Coronary artery (tissue), 2 donors: ENCODE results near the gene INSR.

Source experiments
- DNase-seq: peaks from one replicate; pipeline ENCODE4 v3.0.0-alpha.2; 2017; ENCODE audit warnings: low spot score
- H3K27ac ChIP-seq, 2 donors: fragments of 200-600 bp; sonication (generic); one replicate each; pipeline ENCODE4 v1.5.1; 2016 to 2019
- H3K4me3 ChIP-seq: fragments of 200-600 bp; sonication (generic); 2 replicates; pipeline ENCODE4 v1.5.1; 2016; ENCODE audit warnings: mild to moderate bottlenecking, moderate library complexity
- TF ChIP-seq, protein P1 (sequence below): fragments of 200-600 bp; sonication (generic); IDR thresholded peaks from one replicate; pipeline ENCODE4 v1.5.1; 2019; ENCODE audit warnings: antibody characterized with exemption

INSR gene

DNA sequence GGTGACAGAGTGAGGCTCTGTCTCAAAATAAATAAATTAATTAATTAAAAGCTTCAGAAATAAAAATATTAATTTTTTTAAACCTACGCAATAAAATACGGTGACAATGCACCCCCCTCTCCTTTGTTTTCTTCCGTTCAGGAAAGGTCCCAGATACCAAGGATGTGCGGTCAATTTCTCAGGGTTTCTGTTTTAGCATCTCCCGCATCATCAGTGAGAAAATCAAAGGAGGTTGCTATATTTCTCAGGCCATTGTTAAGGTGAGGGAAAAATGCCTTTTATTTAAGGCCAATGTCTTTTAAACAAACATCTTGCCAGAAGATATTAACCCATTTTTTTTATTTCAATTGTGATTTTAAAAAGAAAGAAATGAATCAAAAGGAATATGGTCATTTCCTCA, 111.7 kb downstream of the INSR start:
- TF ChIP-seq, protein P1, sequence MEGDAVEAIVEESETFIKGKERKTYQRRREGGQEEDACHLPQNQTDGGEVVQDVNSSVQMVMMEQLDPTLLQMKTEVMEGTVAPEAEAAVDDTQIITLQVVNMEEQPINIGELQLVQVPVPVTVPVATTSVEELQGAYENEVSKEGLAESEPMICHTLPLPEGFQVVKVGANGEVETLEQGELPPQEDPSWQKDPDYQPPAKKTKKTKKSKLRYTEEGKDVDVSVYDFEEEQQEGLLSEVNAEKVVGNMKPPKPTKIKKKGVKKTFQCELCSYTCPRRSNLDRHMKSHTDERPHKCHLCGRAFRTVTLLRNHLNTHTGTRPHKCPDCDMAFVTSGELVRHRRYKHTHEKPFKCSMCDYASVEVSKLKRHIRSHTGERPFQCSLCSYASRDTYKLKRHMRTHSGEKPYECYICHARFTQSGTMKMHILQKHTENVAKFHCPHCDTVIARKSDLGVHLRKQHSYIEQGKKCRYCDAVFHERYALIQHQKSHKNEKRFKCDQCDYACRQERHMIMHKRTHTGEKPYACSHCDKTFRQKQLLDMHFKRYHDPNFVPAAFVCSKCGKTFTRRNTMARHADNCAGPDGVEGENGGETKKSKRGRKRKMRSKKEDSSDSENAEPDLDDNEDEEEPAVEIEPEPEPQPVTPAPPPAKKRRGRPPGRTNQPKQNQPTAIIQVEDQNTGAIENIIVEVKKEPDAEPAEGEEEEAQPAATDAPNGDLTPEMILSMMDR = no peak
- Histone ChIP-seq H3K4me3 (no peak overlapping the region), H3K27ac (no peak overlapping the region)
- DNase-seq = no peak

DNA sequence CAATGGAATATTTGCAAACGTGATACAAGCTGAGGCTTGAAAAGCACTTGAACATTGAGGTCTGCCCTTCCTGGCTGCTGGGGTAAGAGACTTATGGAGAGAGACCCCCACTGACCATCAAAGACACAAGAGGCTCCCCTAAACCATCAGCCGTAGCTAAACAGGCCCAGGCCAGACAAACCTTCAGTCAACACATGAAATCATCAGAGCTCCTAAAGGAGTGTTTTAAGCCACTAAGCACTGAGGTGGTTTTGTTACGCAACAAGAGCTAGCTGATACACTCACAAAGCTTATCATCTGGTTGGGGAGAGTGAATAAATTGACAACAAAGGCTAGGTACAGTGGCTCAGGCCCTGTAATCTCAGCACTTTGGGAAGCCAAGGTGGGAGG, 114.3 kb downstream of the INSR start:
- TF ChIP-seq, protein P1 = no peak

DNA sequence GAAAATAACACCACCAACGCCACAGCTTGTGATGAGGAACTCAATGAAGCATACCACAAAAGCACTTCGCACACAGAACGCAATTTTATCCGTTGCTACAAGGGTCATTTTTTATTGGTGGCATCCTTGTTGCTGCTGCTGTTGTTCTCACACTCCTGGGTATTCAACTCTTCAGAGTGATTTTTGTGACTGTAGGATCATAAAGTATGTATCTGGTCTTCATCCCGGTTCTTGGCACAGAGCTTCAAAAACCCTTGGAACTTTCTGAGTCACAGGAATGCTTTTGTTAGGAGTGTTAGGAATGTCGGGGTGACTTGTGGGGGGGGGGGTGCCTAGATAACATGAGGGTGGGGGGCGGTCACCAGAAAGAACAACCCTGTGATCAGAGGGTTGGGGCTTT, 116.3 kb downstream of the INSR start:
- Histone ChIP-seq H3K27ac (no peak overlapping the region), H3K4me3 (no peak overlapping the region)
- TF ChIP-seq, protein P1 = no peak
- DNase-seq = no peak

More for the DNA sequence above, 114.3 kb downstream of the INSR start:
- DNase-seq = no peak
- Histone ChIP-seq H3K27ac (no peak overlapping the region), H3K4me3 (no peak overlapping the region)

DNA sequence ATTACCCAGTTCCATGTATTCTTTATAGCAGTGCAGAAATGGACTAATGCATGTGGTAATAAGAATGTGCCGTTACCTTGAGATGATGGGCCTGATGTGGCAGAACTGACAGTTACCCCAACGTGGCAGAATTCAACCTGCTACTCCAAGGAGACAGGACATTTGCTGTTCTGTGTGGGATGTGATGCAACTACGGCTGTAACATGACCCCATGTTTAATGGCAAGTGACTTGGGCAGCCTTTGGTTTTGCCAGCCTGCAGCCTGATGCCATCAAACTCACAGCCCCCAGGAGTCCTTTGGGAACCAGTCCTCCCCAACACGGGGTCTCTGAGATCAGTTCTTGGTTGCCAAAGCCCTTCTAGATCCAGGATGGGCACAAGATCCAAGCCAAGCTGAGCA, 117.4 kb downstream of the INSR start:
- TF ChIP-seq, protein P1 = no peak

DNA sequence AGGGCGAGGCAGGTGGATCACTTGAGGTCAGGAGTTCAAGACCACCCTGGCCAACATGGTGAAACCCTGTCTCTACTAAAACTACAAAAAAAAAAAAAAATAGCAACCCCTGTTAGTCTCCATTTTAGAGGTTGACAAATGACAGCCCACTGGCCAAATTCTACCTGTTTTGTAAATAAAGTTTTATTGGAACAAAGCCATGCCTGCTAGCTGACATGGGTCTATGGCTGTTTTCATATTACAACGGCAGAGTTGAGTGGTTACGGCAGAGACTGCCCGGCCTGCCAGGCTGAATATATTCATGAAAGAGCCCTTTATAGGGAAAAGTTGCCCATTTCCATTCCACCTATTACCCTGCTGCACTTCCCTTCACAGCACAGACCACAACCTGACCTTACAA, 121.4 kb downstream of the INSR start:
- TF ChIP-seq, protein P1 = no peak
- Histone ChIP-seq H3K27ac (no peak overlapping the region), H3K4me3 (no peak overlapping the region)
- DNase-seq = no peak

More for the DNA sequence above, 117.4 kb downstream of the INSR start:
- Histone ChIP-seq H3K27ac (no peak overlapping the region), H3K4me3 (no peak overlapping the region)
- no peak for DNase-seq

DNA sequence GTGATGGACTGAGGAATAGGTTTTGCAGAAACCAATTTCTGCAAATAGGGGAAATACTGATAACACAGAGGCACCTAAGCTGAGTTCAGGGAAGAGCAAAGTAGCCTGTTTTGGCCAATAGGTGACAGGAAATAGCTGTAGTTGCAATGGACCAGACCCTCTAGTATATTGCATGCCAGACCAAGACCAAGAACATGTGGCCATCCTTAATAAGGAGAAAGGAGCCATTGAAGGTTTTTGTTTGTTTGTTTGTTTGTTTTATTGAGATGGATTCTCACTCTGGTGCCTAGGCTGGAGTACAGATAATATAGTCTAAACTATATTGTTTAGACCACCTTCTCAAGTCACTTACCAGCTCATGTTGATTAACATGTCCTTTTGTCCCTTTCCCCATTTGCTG, 123.2 kb downstream of the INSR start:
- DNase-seq = no peak
- TF ChIP-seq, protein P1 = no peak
- no peak overlapping the region for H3K4me3 ChIP-seq
- no peak overlapping the region for H3K27ac ChIP-seq

DNA sequence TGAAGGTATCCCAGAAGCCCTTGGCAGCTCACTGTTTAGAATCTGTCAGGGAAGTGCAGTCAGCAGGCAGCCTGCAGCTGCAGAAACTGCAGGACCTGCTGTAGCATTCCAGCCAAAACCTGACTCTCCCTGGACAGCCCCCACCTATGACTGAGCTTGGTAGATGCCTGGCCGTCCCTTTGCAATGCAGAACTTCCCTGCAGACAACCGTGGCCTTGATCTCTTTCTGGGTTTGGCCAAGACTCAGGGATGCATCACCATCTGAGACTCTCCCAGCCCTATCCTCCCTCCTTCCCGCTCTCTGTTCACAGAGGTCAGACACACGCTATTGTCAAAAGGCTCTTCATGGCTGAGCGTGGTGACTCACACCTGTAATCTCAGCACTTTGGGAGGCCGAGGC, 125.3 kb downstream of the INSR start:
- Histone ChIP-seq H3K27ac (no peak overlapping the region), H3K4me3 (no peak overlapping the region)
- DNase-seq = no peak
- TF ChIP-seq, protein P1 = no peak
